ENCODE results near the gene ADAP1. TPM values are rescaled to one million over a fixed set of nuclear protein-coding genes. Genes with fewer than 3 reads are reported as not detected.
A peak's percentile ranks its signal among the peaks of the same experiment; 100 is the strongest.

Gene ADAP1
- total and polyA plus RNA-seq, 2 of the 13 experiments (the other 11 are each of a cell fraction or from before 2014, with no cell fraction given): 10.5 to 24.6 TPM

- TF ChIP-seq POLR2AphosphoS2 (IDR thresholded peaks at IDR 0.05; ENCODE audit: low read depth, low read length) (peak; percentile 64; the same call in 1 of the 2 replicates), POGZ (CRISPR knock-in tag; IDR thresholded peaks at IDR 0.05) (no peak), ZNF121 (CRISPR knock-in tag; IDR thresholded peaks at IDR 0.05) (peak; percentile 77), MEF2D (CRISPR knock-in tag; IDR thresholded peaks at IDR 0.05) (peak; percentile 83; the same call in 1 of the 2 replicates), GMEB2 (CRISPR knock-in tag; IDR thresholded peaks at IDR 0.05; ENCODE audit: low read depth) (no peak), SPEN (CRISPR knock-in tag; IDR thresholded peaks at IDR 0.05; ENCODE audit: low read depth) (peak; percentile 84; the same call in 1 of the 2 replicates), NKX3-1 (CRISPR knock-in tag; IDR thresholded peaks at IDR 0.05) (peak; percentile 79; the same call in 1 of the 2 replicates), SNRNP70 (IDR thresholded peaks at IDR 0.05; ENCODE audit: low read depth, low read length) (no peak), ZFAT (CRISPR knock-in tag; conservative IDR thresholded peaks at IDR 0.05) (no peak), POLR2G (IDR thresholded peaks at IDR 0.05; ENCODE audit: low read depth, low read length) (peak; percentile 92), ETS1 (CRISPR knock-in tag; IDR thresholded peaks at IDR 0.05) (peak; percentile 57; the same call in 1 of the 2 replicates), NFYB (CRISPR knock-in tag; IDR thresholded peaks at IDR 0.05) (peak; percentile 64), HNF4G (IDR thresholded peaks at IDR 0.05; ENCODE audit: borderline replicate concordance, low read depth, low read length) (peak; percentile 41), HNF4G (CRISPR knock-in tag; IDR thresholded peaks at IDR 0.05; ENCODE audit: borderline replicate concordance, low read depth) (peak; percentile 85; the same call in 1 of the 2 replicates), ZNF788 (CRISPR knock-in tag; IDR thresholded peaks at IDR 0.05; ENCODE audit: borderline replicate concordance) (peak; percentile 74; the same call in 1 of the 2 replicates), BORCS8-MEF2B (CRISPR knock-in tag; IDR thresholded peaks at IDR 0.05) (peak; percentile 65; the same call in 1 of the 2 replicates), GZF1 (CRISPR knock-in tag; IDR thresholded peaks at IDR 0.05) (no peak; the same call in 1 of the 2 replicates), SCMH1 (CRISPR knock-in tag; IDR thresholded peaks at IDR 0.05; ENCODE audit: borderline replicate concordance) (no peak), MYNN (CRISPR knock-in tag; IDR thresholded peaks at IDR 0.05; ENCODE audit: low read depth) (no peak), NFYC (CRISPR knock-in tag; IDR thresholded peaks at IDR 0.05) (peak; percentile 61), THAP9 (CRISPR knock-in tag; IDR thresholded peaks at IDR 0.05; ENCODE audit: borderline replicate concordance) (no peak), ZNF572 (CRISPR knock-in tag; IDR thresholded peaks at IDR 0.05) (no peak), MEIS2 (CRISPR knock-in tag; IDR thresholded peaks at IDR 0.05) (peak; percentile 91), CERS6 (CRISPR knock-in tag; IDR thresholded peaks at IDR 0.05) (no peak), KMT2A (CRISPR knock-in tag; IDR thresholded peaks at IDR 0.05) (peak; percentile 44; the same call in 1 of the 2 replicates)
These were observed 23.0 kb upstream of the ADAP1 start (continued) for GRCh38 chr7:977326-978048.
